Pulmonary artery endothelial cell (primary cell): ENCODE measurements around the gene IL1RAP. TPM values are rescaled to one million over a fixed set of nuclear protein-coding genes. Genes with fewer than 3 reads are reported as not detected.

ENCODE experiments used
- DNase-seq: peaks from one replicate; pipeline ENCODE4 v3.0.0-alpha.2; 2011; ENCODE audit warnings: low read depth, low spot score
- total RNA-seq: library from RNA; depleted of rRNA; stranded (reverse); fragments of >200 nt; gene quantifications from 2 replicates; pipeline ENCODE4 v1.2.3, GENCODE V29; 2014

IL1RAP gene
- total RNA-seq, 1 donor from 2014 or later, result 9.4 TPM

DNA sequence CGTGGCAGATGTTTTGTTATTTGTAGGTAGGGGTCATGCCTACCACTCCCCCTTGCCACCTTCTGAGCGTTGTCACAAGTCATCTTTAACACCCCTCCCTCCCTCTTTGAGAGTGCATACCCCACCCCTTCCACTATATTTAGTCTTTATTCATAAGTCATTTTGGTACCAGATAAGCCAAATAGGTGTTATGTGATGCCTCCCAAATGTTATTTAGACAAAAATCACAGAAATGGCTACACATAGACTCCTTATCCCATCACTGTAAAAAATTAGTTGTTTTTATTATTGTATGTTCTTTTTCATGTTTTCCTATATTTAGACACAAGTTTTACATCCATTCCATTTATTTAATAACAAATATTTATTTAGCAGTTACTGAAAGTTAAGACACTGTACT is 93.1 kb downstream of the IL1RAP start:
- DNase-seq, result no peak

DNA sequence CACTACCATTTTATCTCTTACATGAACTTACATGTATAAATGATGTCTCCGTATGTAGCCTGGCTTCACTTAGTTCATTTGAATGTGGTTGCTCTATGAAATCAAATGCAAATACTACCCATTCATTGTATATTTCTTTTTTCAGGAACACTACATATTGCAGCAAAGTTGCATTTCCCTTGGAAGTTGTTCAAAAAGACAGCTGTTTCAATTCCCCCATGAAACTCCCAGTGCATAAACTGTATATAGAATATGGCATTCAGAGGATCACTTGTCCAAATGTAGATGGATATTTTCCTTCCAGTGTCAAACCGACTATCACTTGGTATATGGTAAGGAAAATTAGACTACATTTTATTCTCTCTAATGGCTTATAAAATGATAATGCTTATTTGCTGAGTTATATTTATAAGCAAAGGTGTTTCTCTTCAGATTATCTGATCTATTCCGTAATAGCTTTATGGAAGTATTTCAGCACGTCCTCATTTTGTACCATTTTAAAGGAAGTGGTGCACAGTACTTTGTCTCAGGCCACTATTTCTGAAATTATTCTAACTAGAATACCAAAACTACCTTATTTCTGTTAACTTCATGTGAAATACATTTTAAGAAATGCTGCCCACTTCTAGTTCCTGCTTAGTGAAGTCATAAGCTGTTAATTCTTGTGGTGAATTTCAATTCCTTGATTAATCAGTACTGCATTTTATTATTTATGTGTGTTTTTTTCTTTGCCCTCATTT is 95.1 kb downstream of the IL1RAP start:
- no peak for DNase-seq

DNA sequence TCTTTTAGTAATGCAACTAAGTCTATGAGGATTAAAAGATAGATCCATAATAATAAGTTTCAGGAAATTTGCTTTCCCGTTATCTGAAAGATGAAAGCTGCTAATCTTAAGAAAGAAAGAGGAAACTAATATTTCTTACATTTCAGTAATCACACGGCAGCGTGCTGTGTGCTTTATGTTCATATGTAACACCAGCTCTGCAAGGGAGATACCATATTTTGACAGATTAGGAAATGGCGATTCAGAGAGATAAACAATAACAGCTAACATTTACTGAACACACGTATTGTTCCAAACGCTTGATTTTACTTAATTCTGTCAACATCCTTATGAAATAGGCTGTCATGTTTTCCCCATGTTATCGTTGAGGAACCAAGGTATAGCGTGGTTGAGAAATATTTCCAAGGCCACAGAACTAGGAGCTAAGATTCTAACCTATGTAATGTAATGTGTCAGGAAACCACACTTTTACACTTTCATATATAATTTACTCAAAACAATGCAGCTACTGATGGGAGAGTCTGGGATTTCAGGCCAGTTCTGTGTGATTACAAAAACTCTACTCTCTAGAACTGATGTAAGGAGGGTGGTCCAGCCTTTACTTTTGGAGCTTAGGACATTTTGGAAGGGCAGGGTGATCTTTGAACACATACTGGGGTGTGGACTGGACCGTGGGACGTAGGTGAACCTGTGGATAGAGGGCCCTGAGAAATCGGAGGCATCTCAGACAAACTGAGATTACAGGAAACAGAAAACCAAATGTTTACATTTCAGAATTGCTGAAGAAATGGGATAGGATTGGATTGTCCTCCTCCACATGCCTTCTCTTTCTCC is 100.6 kb downstream of the IL1RAP start:
- DNase-seq, result no peak

DNA sequence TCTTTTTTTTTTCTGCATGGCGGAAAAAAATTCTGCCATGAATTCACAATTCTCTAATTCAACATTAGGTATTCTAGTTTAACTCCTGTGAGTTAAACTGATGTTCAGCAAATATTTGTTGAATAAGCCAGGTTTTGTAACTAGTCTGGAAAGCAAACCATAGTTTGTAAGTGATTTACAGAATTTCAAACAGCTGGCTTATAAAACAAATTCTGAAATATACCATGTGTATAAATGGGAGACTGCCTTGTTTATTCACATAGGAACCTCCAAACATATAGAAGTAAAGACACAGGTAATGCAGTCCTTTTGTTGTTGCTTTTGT is 101.1 kb downstream of the IL1RAP start:
- DNase-seq, result no peak

DNA sequence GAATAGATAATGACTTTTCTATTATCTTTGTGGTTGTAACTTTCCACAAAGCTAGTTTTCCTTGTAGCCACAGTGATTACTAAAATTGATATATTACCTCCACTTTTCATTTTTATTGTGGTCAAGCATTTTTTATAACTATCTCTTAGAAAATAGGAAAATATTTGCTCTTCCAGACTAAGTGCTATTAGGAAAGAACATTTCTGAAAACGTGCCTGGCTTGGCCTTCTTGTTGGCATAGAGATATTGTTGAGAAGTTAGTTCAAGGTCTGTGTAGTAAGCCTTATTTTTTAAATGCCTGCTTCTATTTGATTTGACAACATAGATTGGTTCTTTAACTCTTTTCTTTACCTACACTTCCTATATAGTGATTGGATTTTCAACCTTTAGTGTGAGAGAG is 101.7 kb downstream of the IL1RAP start:
- DNase-seq, result no peak

DNA sequence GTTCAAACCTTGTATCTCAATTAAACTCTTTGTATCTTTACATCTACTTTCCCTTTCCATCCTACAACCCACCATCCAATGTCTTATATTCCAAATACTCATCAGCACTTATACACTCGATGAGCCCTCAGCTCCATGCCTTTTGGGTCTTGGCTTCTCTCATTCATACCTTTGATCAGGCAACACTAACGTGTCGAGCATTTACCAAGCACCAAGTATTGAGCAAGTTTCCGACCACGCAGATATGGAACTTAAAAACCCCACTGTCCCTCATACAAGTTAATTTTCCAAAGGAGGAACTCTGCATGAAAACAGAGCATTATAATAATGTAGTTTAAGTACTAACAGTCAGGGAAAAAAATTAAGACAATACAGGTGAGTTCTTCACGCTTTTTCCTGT is 102.8 kb downstream of the IL1RAP start:
- no peak for DNase-seq

DNA sequence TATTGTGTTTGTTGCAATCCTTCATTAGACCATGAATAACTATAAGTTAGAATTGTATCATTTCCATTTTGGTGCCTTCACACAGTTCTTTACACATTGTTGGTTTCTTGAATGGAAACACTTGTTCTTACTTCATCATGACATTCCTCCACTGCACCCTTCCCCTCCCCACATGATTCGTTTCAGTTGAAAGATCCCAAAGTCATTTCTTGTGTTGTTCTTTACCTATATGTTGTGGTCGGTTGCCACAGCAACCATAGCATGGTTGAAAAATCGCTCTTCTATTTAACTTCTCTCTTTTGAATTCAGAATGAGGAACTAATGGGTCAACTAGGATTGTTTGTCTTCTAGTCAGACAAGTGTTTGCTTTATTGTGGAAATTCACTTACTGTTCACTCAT is 103.3 kb downstream of the IL1RAP start:
- DNase-seq, result no peak

DNA sequence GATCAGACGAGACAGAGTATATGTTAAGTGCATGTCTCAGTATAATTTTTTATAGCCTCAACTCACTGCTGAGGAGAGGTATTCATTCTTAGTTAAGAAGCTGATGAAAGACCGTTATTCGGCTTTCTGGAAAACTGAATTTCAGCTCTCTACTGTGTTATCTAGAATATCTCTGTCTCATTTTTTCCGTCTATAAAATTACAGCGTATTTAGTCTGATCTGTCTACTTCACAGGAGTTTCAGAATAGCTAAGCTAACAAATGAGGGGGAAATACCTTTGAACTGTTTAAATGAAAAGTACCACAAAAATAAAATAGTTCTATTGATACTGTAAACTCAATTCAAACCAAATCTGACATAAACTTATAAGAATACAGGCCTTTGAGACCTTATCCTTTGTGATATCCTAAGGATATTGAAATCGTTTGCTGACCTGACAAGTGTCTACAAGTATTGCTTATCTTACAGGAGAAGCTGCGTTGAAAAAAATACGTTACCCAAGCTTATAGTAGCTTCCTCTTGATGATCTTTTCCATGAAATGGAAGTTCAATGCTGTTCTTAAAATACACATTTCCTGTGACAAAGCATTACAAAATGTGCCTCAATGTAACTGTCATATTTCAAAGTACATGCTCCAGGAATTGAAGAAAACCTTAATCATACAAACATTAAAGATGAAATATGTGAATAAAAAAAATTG is 104.6 kb downstream of the IL1RAP start:
- no peak for DNase-seq

DNA sequence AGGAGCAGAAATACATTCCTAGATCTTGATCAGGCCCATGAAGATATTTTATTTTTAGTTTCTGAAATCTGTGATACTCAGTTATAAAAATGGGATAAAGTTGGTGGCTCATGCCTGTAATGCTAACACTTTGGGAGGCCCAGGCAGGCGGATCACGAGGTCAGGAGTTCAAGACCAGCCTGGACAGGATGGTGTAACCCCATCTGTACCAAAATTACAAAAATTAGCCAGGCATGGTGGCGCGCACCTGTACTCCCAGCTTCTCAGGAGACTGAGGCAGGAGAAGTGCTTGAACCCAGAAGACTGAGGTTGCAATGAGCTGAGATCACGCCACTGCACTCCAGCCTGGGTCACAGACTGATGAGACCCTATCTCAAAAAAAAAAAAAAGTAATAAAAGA is 105.5 kb downstream of the IL1RAP start:
- no peak for DNase-seq

DNA sequence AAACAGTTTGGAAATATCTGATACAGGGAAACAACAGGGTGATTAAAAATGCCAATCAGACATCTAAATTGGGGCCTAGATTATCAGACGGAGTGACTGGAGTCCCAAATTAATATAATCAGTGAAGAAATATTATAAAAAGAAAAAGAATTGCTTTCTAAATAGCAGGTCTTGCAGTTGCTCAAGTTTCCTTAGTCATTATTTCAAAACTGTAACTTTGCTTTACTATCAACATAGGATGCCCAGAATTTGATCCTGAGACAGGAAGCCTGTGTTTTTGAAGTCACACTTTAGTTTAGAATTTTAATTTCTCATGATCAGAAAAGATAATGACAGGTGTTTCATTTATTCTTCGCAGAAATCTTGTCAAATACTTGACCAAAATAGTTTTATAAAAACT is 105.9 kb downstream of the IL1RAP start:
- DNase-seq, result no peak

DNA sequence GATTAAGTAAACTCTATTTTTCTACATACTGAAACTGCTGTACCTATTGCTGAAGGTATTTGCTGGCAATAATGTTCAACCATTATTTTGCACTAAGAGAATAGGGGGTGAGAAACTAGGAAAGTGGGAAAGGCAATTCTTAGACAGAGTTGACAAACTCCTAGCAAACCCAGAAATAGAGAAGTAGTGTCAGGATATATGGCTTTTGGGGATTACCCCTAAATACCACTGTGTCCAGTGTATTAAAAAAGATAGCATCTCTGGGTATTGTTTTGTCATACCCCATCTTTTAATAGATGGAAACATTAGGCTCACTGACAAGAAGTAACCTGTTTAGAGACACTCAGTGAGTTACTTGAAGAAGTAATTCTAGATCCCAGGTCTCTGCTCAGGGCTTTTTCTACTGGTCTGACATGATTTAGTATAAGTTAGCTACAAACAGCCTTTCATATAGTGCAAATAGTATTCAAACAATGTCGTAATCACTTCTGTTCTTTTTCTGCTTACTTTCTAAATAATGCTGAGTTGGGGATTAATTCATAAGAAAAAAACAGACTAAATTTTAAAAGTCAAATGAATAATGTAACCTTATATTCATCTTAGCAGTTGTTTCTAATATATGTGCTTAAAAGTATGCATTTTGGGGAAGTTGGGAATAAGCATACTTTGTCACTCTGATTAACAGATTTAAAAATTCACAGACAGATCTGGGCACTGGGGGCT is 107.2 kb downstream of the IL1RAP start:
- DNase-seq, result no peak

DNA sequence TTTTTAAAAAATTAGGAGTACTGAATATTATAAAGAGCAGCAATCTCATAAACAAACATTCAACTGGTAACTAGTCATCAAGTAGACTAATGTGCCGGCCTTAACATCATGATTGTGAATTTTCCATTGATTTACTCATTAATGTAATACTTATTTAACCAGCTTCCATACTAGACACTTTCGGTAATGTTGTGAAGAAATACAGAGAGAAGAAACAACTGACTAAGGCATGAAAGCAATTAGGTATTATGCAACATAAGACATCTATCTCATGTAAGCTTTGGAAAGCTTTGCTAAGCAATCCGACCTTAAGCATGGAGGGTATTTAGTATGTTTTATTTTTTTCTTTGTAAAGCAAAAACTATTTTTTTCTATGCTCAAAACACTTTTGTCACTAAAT is 108.0 kb downstream of the IL1RAP start:
- no peak for DNase-seq

DNA sequence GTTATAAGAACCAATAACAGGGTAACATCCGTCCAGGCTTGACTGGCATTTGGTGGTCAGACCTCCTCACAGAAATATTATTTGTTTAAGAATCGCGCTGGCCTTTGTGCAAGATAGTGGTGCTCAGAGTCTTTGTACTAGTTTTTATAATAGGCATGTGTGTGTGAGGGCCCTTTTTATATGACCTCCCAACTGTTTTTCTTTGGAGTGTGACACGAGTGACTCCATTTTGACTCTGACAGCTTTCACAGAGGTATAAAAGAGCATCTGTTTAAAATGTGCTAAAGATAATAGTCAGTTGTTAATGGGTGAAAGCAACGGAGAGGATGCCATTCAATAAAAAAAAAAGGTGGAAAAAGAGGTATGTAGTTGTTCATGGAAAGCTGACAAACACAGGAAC is 110.4 kb downstream of the IL1RAP start:
- DNase-seq, result no peak

DNA sequence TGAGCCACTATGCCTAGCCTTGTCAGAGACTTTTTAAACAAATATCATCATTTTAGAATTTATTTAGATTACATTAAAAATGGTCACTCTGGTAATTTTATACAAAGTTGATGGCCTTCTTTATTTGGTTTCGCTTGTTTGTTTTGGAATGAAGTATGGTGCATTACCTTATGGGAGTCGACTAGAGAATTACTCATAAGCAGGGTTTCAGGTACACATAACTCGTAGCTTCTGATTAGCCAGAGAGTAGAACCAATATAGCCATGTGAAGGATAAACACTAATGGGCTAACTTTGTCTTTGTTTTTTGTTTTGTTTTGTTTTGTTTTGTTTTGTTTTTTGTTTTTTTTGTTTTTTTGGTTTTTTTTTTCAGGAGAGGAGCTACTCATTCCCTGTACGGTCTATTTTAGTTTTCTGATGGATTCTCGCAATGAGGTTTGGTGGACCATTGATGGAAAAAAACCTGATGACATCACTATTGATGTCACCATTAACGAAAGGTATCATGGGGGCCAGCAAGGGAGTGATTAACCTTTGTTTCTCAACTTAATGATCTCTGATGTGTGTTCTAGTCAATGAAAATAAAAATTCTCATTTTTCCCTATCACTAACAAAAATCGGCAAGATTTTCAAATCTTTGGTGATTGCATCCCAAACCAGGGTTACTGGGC is 113.2 kb downstream of the IL1RAP start:
- DNase-seq, result no peak

DNA sequence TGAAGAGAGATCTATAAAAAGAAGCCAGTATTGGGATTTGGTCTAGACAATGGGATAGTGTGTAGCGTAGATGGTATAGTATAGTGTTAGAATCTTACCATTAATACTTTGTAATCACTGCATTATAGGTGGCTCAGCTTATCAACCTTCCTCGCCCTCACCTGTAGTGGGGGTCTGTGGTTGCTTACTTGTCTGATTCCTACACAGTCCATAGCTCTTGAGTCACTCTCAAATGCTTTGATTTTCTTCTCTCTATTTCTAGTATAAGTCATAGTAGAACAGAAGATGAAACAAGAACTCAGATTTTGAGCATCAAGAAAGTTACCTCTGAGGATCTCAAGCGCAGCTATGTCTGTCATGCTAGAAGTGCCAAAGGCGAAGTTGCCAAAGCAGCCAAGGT is 115.2 kb downstream of the IL1RAP start:
- no peak for DNase-seq

DNA sequence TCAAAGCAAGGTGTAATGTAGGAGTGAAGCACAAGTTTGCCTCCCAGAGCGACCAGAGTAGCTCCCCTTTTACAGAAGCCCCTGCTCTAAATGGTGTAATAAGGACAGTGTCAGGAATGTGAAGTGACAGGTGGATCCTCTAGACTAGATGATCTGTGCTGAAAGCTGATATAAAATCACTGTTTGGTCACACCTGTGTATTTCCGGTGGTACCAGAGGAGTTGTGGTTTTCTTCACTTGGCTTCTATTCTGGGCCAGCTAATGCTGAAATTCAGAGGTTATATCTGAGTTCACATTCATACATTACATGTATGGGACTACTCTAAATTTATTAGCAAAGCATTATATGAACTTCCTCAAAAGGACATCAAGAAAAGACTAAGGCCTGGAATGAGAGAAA is 117.4 kb downstream of the IL1RAP start:
- DNase-seq, result no peak

DNA sequence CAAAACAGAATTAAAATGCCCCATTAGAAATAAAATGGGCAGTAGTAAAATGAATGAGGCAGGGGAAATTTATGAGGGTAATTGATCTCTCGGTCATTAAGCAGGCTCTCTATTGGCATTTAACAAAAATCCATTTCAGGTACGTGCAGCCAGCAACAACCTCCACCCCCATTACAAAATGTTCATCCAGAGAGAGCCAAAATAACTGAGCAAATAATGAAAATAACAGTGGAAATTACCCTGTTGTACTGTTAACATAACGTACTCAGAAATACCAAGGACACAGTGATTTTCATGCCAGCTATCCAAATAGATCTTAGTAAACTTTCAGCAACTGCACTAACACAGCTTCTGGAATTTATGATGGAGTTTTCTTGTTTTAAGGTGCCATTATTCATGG is 127.7 kb downstream of the IL1RAP start:
- no peak for DNase-seq

DNA sequence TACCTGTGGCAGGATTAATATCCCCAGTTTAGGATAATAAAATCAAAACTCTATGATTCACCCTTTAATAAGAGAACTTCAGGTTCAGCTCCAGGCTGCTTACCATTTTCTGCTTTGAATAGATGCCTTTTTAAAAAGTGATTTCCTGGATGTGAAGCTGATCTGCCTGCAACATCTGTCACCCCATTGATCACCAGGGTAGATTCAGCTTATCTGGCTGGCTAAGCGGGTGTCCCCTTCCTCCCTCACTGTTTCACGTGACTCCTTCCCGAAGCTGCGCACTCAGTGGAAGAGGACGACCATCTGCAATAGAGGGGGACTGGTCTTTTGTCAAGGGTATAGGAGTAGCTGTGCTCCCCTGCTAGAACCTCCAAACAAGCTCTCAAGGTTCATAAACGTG is 128.1 kb downstream of the IL1RAP start:
- DNase-seq, result no peak

DNA sequence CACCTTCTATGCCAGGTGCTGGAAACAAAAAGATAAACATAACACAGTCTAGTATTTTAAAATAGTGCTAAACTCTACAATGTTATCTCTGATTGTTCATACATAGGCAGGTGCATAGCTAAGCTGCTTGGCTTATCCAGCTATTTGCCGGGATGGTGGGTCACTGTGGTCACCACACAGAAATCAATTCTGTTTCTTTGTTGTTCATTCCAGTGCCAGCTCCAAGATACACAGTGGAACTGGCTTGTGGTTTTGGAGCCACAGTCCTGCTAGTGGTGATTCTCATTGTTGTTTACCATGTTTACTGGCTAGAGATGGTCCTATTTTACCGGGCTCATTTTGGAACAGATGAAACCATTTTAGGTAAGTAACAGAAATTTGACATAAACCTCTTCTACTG is 130.2 kb downstream of the IL1RAP start:
- DNase-seq, result no peak

DNA sequence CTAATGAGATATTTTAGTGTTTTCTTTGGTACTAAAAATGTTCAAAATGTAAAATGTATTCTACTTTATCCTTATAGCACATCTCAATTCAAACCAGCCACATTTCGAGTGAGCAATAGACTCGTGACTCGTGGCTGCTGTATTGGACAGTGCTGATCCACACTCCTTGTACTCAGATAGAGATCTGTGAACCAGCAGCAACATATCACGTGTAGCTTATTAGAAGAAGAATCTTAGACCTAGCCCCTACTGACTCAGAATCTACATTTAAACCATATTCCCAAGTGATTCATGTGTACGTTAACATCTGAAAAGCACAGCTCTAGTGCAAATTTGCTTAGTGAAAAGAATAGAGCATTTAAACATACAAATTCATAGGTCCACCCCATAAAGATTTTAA is 130.9 kb downstream of the IL1RAP start:
- no peak for DNase-seq

DNA sequence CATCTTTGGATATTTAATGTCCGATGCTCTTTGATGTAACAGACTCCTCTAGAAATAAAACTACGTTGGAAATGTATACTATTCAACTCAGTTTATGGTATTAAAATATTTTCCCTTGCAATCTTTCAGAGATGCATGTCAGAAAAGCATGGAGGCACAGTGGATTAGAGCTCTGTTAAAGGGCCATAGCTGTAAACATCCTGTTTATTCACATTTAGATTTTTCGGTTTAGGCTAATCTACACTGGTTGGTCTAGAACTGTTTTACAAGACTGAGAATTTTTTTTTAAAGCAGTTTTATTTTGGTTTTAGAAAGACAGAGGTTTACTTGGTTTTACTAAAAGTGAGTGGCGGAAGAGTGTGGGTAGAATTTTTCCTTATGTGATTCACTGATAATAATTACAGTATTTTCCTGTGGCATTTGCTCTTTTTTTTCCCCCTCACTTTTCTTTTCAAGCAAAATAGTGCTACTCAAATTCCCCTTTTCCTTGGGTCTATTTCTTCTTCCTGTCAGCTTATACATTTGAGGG is 132.1 kb downstream of the IL1RAP start:
- no peak for DNase-seq
